HuH-7 (cell line): Measurements from ENCODE around the gene TLL1.

Experiments
- DNase-seq: peaks from one replicate; pipeline ENCODE4 v3.0.0; 2011; ENCODE audit warnings: low spot score

Gene TLL1

GRCh38 chr4:166064721-166065120, 191.7 kb downstream of the TLL1 start:
- DNase-seq, result no peak

GRCh38 chr4:166065324-166065723, 192.3 kb downstream of the TLL1 start:
- DNase-seq, result no peak

- DNase-seq, result no peak
Measured at GRCh38 chr4:166066936-166067335, 193.9 kb downstream of the TLL1 start.

- no peak for DNase-seq
Measured at GRCh38 chr4:166067915-166068314, 194.9 kb downstream of the TLL1 start.

GRCh38 chr4:166073783-166074182, 200.7 kb downstream of the TLL1 start:
- DNase-seq, result no peak

- DNase-seq, result no peak
Measured at GRCh38 chr4:166075599-166075998, 202.6 kb downstream of the TLL1 start.

GRCh38 chr4:166077782-166078181, 204.7 kb downstream of the TLL1 start:
- no peak for DNase-seq

GRCh38 chr4:166078383-166078782, 205.3 kb downstream of the TLL1 start:
- DNase-seq, result no peak

GRCh38 chr4:166078955-166079354, 205.9 kb downstream of the TLL1 start:
- no peak for DNase-seq

GRCh38 chr4:166087569-166087968, 214.5 kb downstream of the TLL1 start:
- DNase-seq, result no peak

GRCh38 chr4:166088576-166088975, 215.5 kb downstream of the TLL1 start:
- DNase-seq, result no peak

GRCh38 chr4:166091146-166091545, 218.1 kb downstream of the TLL1 start:
- DNase-seq, result no peak

GRCh38 chr4:166091912-166092510, 219.0 kb downstream of the TLL1 start:
- peak; percentile 11 for DNase-seq

- DNase-seq, result no peak
Measured at GRCh38 chr4:166092797-166093290, 219.8 kb downstream of the TLL1 start.

GRCh38 chr4:166104623-166105022, 231.6 kb downstream of the TLL1 start:
- DNase-seq, result no peak

- DNase-seq, result no peak
Measured at GRCh38 chr4:166121897-166122296, 248.9 kb downstream of the TLL1 start.

GRCh38 chr4:166123546-166123945, 250.5 kb downstream of the TLL1 start:
- DNase-seq, result no peak

GRCh38 chr4:166128403-166128802, 255.4 kb downstream of the TLL1 start:
- no peak for DNase-seq

GRCh38 chr4:166134285-166134684, 261.2 kb downstream of the TLL1 start:
- DNase-seq, result no peak

GRCh38 chr4:166140951-166141350, 267.9 kb downstream of the TLL1 start:
- DNase-seq, result no peak

- DNase-seq, result no peak
Measured at GRCh38 chr4:166143227-166143626, 270.2 kb downstream of the TLL1 start.

GRCh38 chr4:166144607-166145006, 271.6 kb downstream of the TLL1 start:
- no peak for DNase-seq

- DNase-seq, result no peak
Measured at GRCh38 chr4:166146806-166147540, 273.9 kb downstream of the TLL1 start.
